Progenitor cell of endocrine pancreas (in vitro differentiated cells): ENCODE measurements around the gene DNAJC19. TPM values are rescaled to one million over a fixed set of nuclear protein-coding genes. Genes with fewer than 3 reads are reported as not detected.

Experiments
- DNase-seq: peaks from one replicate; pipeline ENCODE4 v3.0.0; 2021; ENCODE audit warnings: low spot score; ENCODE audit not compliant: unreplicated experiment
- H3K27ac Mint-ChIP-seq: 2 replicates; pipeline ENCODE4 v1.8.0; 2021; ENCODE audit warnings: mild to moderate bottlenecking, moderate library complexity, mixed read lengths
- H3K27me3 Mint-ChIP-seq: 2 replicates; pipeline ENCODE4 v1.8.0; 2021; ENCODE audit warnings: mixed read lengths
- H3K36me3 Mint-ChIP-seq: 2 replicates; pipeline ENCODE4 v1.8.0; 2022; ENCODE audit warnings: mixed read lengths; ENCODE audit not compliant: insufficient read depth
- H3K4me1 Mint-ChIP-seq: 2 replicates; pipeline ENCODE4 v1.8.0; 2021; ENCODE audit warnings: low read depth, mixed read lengths
- H3K4me3 Mint-ChIP-seq: 2 replicates; pipeline ENCODE4 v1.8.0; 2021; ENCODE audit warnings: low read depth, mild to moderate bottlenecking, moderate library complexity, mixed read lengths
- H3K9me3 Mint-ChIP-seq: 2 replicates; pipeline ENCODE4 v1.8.0; 2021; ENCODE audit warnings: low read depth, mixed read lengths
- CTCF ChIP-seq: fragments of 200-600 bp; sonication (generic); IDR thresholded peaks from one replicate; pipeline ENCODE4 v1.5.0; 2021; ENCODE audit warnings: antibody characterized with exemption, mild to moderate bottlenecking; ENCODE audit not compliant: unreplicated experiment
- total RNA-seq: library from RNA; stranded (reverse); gene quantifications from 2 replicates; pipeline ENCODE4 v1.2.1, GENCODE V29; 2021

Gene DNAJC19
- total RNA-seq, 1 donor from 2014 or later: 56.6 TPM

- Mint-ChIP-seq H3K36me3 (peaks cover 25% of the 10 kb centered on the region), H3K4me3 (no peak overlapping the region), H3K4me1 (peaks cover under 1% of the 10 kb centered on the region), H3K27me3 (no peaks in the 10 kb centered on the region), H3K9me3 (no peaks in the 10 kb centered on the region), H3K27ac (no peak overlapping the region)
- TF ChIP-seq CTCF: no peak
- no peak for DNase-seq
These were observed 28.0 kb downstream of the DNAJC19 start for GRCh38 chr3:180961552-180961951.

GRCh38 chr3:180961087-180961486 is 28.4 kb downstream of the DNAJC19 start:
- no peak overlapping the region for H3K4me3 Mint-ChIP-seq
- no peak overlapping the region for H3K27ac Mint-ChIP-seq
- peaks cover 29% of the 10 kb centered on the region for H3K36me3 Mint-ChIP-seq
- H3K9me3 Mint-ChIP-seq: no peaks in the 10 kb centered on the region
- no peaks in the 10 kb centered on the region for H3K27me3 Mint-ChIP-seq
- no peak for DNase-seq
- H3K4me1 Mint-ChIP-seq: peaks cover 5% of the 10 kb centered on the region
- TF ChIP-seq CTCF: no peak

GRCh38 chr3:180959691-180960090 is 29.8 kb downstream of the DNAJC19 start:
- Mint-ChIP-seq H3K27ac (no peak overlapping the region), H3K9me3 (no peaks in the 10 kb centered on the region), H3K27me3 (no peaks in the 10 kb centered on the region), H3K4me1 (peaks cover 5% of the 10 kb centered on the region), H3K36me3 (peaks cover 34% of the 10 kb centered on the region), H3K4me3 (no peak overlapping the region)
- DNase-seq: no peak
- TF ChIP-seq CTCF: no peak

GRCh38 chr3:180947761-180948390 is 41.7 kb downstream of the DNAJC19 start:
- H3K27me3 Mint-ChIP-seq: no peaks in the 10 kb centered on the region
- no peak for DNase-seq
- no peak overlapping the region for H3K4me3 Mint-ChIP-seq
- H3K4me1 Mint-ChIP-seq: peaks cover 10% of the 10 kb centered on the region
- peaks cover 26% of the 10 kb centered on the region for H3K36me3 Mint-ChIP-seq
- H3K9me3 Mint-ChIP-seq: no peaks in the 10 kb centered on the region
- H3K27ac Mint-ChIP-seq: no peak overlapping the region
- no peak for TF ChIP-seq CTCF

GRCh38 chr3:180940826-180941225 is 48.7 kb downstream of the DNAJC19 start:
- Mint-ChIP-seq H3K4me3 (no peak overlapping the region), H3K27me3 (no peaks in the 10 kb centered on the region), H3K4me1 (no peaks in the 10 kb centered on the region), H3K27ac (no peak overlapping the region), H3K36me3 (peaks cover 24% of the 10 kb centered on the region), H3K9me3 (no peaks in the 10 kb centered on the region)
- TF ChIP-seq CTCF: no peak
- DNase-seq: no peak
